Stimulated activated memory B cell treated with anti-CD40 and anti-IgM and Interleukin-4, amounts not matched to agents 10 μg/mL and 1 μg/mL and 100 μg/mL, for 72 hours (primary cell): ENCODE results near the gene CMYA5.
"Not testable (repeated sequence)": the region's sequence is repeated elsewhere in the genome, so short reads cannot be mapped to it uniquely, and the experiment has no call there.

Experiments
- ATAC-seq: fragments of 150-1000 bp; cut with Tn5 transposase; 2 replicates; pipeline ENCODE4 v1.10.0; 2021
- H3K27ac Mint-ChIP-seq: one replicate; pipeline ENCODE4 v1.8.0; 2022; ENCODE audit warnings: mild to moderate bottlenecking, mixed read lengths
- H3K27me3 Mint-ChIP-seq: one replicate; pipeline ENCODE4 v1.8.0; 2022; ENCODE audit warnings: mixed read lengths
- H3K36me3 Mint-ChIP-seq: one replicate; pipeline ENCODE4 v1.8.0; 2022; ENCODE audit warnings: mixed read lengths
- H3K4me1 Mint-ChIP-seq: one replicate; pipeline ENCODE4 v1.8.0; 2022; ENCODE audit warnings: mixed read lengths
- H3K4me3 Mint-ChIP-seq: one replicate; pipeline ENCODE4 v1.8.0; 2022; ENCODE audit warnings: mild to moderate bottlenecking, moderate library complexity, mixed read lengths
- H3K9me3 Mint-ChIP-seq: one replicate; pipeline ENCODE4 v1.8.0; 2022; ENCODE audit warnings: mixed read lengths

CMYA5 gene

DNA sequence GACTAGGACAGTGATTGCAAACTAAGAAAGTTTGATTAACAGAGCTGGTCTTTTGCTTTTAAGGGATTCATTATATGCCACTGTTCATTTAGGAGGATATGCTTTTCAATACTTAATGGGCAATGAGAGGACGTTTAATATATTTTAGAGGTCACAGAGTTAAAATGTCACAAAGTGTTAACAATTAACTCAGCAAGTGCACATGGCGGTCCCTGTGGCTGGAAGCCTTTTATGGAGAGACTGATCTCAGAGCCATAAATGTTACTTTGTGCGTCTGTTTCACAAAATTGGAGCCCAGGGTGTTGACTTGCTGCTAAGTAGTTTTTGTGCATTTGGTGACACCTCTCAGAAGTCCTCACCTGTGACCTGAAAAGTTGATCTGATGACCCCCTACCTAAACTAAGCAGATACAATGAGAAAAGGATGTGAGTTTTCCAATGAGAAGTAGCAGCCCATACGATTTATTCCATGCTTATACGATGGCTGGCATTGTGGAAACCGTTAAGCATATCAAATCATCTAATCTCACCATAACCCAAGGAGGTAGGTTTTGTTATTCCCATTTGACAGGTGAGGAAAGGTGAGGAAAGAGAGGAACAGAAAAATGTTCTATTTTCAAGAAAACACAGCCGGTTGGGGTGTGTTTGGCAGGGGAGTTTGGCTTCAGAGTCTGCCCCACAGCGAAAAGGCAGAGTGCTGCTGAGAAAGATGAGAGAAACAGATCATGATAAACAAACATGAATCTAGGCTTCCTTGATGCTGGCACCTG lies 64.4 kb downstream of the CMYA5 start:
- no peak for ATAC-seq
- H3K36me3 Mint-ChIP-seq = no peaks in the 10 kb centered on the region
- no peak overlapping the region for H3K27ac Mint-ChIP-seq
- no peaks in the 10 kb centered on the region for H3K4me1 Mint-ChIP-seq
- peaks cover 38% of the 10 kb centered on the region for H3K27me3 Mint-ChIP-seq
- H3K9me3 Mint-ChIP-seq = no peaks in the 10 kb centered on the region
- H3K4me3 Mint-ChIP-seq = no peak overlapping the region

DNA sequence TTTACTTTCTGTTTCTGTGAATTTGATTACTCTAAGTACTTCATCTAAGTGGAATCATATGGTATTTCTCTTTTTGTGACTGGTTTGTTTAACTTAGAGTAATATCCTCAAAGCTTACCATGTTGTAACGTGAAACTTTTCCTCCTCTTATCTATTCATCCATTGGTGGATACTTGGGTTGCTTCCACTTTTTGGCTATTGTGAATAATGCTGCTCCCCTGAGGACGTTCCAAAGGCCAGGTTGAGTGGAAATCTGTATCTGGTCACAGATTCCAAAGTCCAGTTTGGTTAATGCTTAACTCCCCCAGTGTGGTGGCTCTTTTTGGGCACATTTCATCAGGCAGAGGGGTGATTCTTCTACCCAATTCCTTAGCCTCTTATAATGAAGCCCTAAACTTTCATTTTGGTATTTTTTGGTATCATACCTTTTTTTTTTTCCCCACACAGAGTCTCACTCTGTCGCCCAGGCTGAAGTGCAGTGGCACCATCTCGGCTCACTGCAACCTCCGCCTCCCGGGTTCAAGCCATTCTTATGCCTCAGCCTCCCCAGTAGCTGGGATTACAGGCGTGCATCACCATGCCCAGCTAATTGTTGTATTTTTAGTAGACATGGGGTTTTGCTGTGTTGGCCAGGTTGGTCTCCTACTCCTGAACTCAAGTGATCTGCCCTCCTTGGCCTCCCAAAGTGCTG lies 65.4 kb downstream of the CMYA5 start:
- H3K27me3 Mint-ChIP-seq = peaks cover 38% of the 10 kb centered on the region
- ATAC-seq = no peak
- H3K4me3 Mint-ChIP-seq = no peak overlapping the region
- no peaks in the 10 kb centered on the region for H3K4me1 Mint-ChIP-seq
- H3K36me3 Mint-ChIP-seq = no peaks in the 10 kb centered on the region
- H3K9me3 Mint-ChIP-seq = no peaks in the 10 kb centered on the region
- H3K27ac Mint-ChIP-seq = no peak overlapping the region

DNA sequence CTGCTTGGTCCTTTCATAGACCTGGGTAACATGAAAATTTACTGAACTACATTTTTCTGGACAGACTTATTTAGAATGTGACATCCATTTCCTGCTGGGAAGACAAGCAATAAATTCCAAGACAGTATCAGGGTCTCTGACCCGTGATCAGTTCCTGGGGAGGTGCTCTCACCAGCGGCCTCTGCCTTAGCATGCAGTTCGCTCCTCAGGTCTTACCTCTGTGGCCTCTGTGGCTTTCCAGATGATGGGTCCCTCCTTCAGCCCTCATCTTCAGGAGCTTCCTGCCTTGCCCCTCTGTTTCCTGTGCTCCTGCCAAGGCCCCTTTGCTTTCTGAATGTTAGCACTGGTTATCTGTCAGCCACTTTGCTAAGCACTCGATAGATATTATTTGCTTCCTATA lies 66.4 kb downstream of the CMYA5 start:
- Mint-ChIP-seq H3K36me3 (no peaks in the 10 kb centered on the region), H3K9me3 (no peaks in the 10 kb centered on the region), H3K4me1 (no peaks in the 10 kb centered on the region), H3K4me3 (no peak overlapping the region), H3K27ac (no peak overlapping the region), H3K27me3 (peaks cover 33% of the 10 kb centered on the region)
- ATAC-seq = no peak

DNA sequence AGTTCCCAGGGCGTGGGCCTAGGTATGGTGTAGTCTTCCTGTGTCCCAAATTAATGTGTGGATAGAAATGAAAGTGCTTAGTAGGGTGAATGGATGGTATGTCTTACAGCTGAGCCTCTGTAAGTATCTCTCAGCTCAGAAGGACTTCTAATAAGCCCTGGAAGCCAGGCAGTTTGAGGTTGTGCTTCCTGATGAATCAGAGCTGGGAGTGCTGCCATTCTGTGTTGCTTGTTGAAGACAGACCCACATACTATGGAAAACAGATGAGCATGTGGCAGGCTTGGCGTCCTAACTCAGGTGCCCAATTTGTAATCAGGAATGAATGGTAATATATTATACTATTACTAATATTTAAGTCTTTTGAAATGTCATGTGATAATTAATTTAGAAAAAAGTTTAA lies 69.8 kb downstream of the CMYA5 start:
- ATAC-seq = no peak
- no peaks in the 10 kb centered on the region for H3K36me3 Mint-ChIP-seq

DNA sequence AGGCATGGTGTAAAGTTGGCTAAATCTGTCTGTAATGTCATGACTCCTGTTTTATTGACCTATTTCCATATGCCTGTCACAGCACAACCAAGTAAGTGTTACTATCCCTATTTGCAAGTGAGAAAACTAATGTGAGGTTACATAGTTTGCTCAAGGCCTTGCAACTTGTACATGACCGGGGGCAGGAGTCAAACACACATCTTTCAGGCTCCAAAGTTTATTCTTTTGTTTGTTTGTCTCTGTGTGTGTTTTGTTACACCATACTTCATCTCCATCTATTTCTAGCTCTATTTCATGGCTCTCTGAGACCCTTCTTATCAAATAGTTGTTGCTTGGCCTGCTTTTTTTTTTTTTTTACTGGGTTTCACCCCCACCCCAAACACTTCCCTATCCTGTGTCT lies 70.2 kb downstream of the CMYA5 start:
- H3K4me1 Mint-ChIP-seq = no peaks in the 10 kb centered on the region
- H3K9me3 Mint-ChIP-seq = no peaks in the 10 kb centered on the region
- H3K36me3 Mint-ChIP-seq = no peaks in the 10 kb centered on the region

More for the DNA sequence above, 69.8 kb downstream of the CMYA5 start:
- Mint-ChIP-seq H3K27me3 (peaks cover 10% of the 10 kb centered on the region), H3K4me1 (no peaks in the 10 kb centered on the region), H3K27ac (no peak overlapping the region), H3K4me3 (no peak overlapping the region), H3K9me3 (no peaks in the 10 kb centered on the region)

DNA sequence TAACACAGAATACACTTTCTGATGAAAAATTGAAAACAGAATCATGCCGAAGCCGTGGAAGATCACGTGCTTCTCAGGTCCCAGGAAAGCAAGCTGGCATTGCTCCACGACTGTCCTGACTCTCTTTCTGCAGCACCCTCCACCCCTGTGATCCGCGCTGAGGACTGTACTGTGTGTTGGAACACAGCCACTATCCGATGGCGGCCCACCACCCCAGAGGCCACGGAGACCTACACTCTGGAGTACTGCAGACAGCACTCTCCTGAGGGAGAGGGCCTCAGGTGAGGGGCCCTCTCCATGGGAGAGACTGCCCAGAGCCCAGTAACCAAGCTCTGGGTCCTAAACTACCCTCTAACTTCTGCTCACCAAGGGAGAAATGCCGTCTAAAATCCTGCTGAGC lies 73.3 kb downstream of the CMYA5 start:
- no peak overlapping the region for H3K27ac Mint-ChIP-seq
- no peak overlapping the region for H3K4me3 Mint-ChIP-seq

More for the DNA sequence above, 70.2 kb downstream of the CMYA5 start:
- peaks cover 6% of the 10 kb centered on the region for H3K27me3 Mint-ChIP-seq
- no peak for ATAC-seq
- no peak overlapping the region for H3K27ac Mint-ChIP-seq
- no peak overlapping the region for H3K4me3 Mint-ChIP-seq

DNA sequence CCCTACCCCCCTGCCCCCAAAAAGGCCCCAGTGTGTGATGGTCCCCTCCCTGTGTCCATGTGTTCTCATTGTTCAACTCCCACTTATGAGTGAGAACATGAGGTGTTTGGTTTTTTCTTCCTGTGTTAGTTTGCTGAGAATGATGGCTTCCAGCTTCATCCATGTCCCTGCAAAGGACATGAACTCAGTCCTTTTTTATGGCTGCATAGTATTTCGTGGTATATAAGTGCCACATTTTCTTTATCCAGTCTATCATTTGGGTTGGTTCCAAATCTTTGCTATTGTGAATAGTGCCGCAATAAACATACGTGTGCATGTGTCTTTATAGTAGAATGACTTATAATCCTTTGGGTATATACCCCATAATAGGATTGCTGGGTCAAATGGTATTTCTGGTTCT lies 74.5 kb downstream of the CMYA5 start:
- H3K27me3 Mint-ChIP-seq, H3K36me3 Mint-ChIP-seq, H3K27ac Mint-ChIP-seq: not testable (repeated sequence)

More for the DNA sequence above, 73.3 kb downstream of the CMYA5 start:
- Mint-ChIP-seq H3K4me1 (no peaks in the 10 kb centered on the region), H3K36me3 (no peaks in the 10 kb centered on the region), H3K9me3 (peaks cover 3% of the 10 kb centered on the region), H3K27me3 (no peaks in the 10 kb centered on the region)
- ATAC-seq = no peak

DNA sequence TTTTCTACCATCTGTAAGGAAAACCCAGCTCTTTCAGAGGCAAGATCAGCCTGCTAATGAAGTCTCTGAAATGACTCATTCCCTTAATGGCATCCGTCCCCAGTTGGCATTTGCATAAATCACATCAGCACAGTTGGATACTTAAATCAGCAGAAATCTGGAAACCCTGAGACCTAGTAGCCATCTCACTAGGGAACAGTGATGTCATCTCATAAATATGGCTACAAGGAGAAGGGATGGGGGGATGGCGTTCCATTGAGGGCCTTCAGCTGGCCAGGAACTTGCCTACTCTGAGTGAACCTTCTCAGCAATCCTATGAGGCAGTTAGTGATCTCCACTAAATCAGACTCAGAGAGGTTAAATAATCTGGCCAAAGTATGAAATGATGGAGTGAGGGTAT lies 81.8 kb downstream of the CMYA5 start:
- Mint-ChIP-seq H3K4me3 (no peak overlapping the region), H3K9me3 (peaks cover 8% of the 10 kb centered on the region), H3K27ac (no peak overlapping the region), H3K36me3 (no peaks in the 10 kb centered on the region), H3K4me1 (no peaks in the 10 kb centered on the region), H3K27me3 (peaks cover 9% of the 10 kb centered on the region)
- ATAC-seq = no peak

More for the DNA sequence above, 74.5 kb downstream of the CMYA5 start:
- H3K4me3 Mint-ChIP-seq, ATAC-seq, H3K4me1 Mint-ChIP-seq, H3K9me3 Mint-ChIP-seq: not testable (repeated sequence)

DNA sequence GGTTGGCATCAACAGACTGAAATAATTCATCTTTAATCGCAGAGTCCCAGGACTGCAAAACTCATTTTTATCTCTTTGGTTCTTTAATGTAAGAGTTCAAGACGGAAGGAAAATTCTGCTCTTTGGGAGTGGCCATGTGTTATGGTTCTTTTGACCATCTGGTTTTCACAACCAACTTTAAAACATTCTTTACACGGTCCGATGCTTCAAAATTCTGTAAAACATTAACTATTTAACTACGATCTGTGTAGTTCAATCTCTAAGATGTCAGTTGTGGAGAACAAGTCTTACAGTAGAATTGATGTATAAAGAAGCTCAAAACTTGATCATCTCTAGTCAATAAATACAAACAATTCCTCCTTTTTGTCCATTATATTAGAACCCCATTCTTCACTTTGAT lies 83.0 kb downstream of the CMYA5 start:
- H3K27me3 Mint-ChIP-seq = peaks cover 9% of the 10 kb centered on the region
- no peak overlapping the region for H3K27ac Mint-ChIP-seq
- peaks cover 4% of the 10 kb centered on the region for H3K9me3 Mint-ChIP-seq
- H3K4me3 Mint-ChIP-seq = no peak overlapping the region
- H3K36me3 Mint-ChIP-seq = no peaks in the 10 kb centered on the region
- no peaks in the 10 kb centered on the region for H3K4me1 Mint-ChIP-seq
- ATAC-seq = no peak

DNA sequence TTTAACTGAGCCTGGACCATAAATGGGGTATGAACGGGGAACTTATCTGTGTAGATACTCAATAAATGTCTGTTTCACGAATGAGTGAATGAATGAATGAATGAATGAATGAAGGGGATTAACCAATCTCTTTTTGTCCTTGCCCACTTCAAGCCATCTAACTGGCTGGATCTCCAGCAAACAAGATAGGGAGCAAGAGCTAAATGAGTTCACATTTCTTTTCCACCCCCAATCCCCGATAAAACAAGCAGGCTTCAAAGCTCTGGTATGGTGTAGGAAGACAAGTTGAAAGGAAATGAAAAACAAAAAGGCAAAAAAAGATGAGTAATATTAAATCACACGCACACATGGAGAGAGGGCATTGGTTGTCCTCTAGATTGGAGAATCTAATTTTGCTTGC lies 84.0 kb downstream of the CMYA5 start:
- no peak for ATAC-seq
- Mint-ChIP-seq H3K9me3 (peaks cover 4% of the 10 kb centered on the region), H3K4me3 (no peak overlapping the region), H3K27ac (no peak overlapping the region), H3K4me1 (no peaks in the 10 kb centered on the region), H3K36me3 (no peaks in the 10 kb centered on the region), H3K27me3 (peaks cover 8% of the 10 kb centered on the region)

DNA sequence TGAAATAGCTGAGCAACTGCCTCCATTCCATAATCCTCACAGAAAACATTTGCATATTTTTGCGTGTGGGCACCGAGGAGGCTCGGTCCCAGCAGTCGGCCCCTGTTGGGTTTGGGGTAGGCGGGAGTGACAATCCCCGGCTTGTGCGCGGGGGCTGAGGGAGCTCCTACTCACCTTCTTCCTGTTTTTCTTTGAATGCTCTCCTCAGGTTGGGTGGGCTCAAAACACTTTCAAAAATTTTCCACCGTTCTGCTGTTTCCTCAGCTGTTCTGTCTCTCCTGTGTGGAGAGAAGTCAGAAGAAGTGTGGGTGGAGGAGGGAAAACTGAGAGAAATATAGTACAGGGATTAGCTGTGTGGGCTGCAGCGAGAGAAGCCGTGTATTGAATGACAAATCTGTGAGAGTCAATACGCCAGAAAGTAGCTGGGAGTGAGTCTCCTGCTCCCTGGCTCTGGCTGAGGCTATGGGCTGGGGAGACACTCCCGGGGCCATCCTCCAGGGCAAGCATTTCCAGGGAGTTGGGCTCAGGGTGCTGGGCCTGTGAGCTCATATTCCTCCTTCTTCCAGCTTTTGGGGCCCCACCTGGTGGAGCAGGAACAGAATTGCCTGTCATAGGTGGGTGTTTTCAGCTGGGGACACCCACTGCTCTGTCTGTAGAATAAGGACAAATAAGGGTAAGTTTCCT lies 84.7 kb downstream of the CMYA5 start:
- Mint-ChIP-seq H3K27ac (no peak overlapping the region), H3K9me3 (no peaks in the 10 kb centered on the region), H3K4me1 (no peaks in the 10 kb centered on the region), H3K4me3 (no peak overlapping the region), H3K36me3 (no peaks in the 10 kb centered on the region), H3K27me3 (peaks cover under 1% of the 10 kb centered on the region)
- no peak for ATAC-seq

DNA sequence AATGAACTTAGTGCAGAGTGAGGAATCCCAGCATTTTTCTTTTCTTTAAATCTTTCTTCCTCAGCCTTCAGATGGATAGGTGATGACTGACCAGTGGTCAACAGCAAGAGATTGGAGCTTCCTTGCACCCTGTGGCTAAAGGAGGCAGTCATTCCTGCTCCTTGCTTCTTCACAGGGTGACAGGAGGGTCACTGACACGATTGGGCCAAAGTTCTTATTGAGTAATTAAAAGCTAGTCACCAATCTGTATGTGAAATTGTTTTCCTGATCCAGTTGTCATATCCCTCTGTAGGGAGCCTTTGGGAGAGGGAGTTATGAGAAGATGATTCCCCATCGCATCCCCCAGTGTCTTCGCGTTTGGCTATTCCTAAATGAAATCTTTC lies 85.2 kb downstream of the CMYA5 start:
- H3K4me3 Mint-ChIP-seq = no peak overlapping the region
- H3K9me3 Mint-ChIP-seq = no peaks in the 10 kb centered on the region
- no peak overlapping the region for H3K27ac Mint-ChIP-seq
- H3K36me3 Mint-ChIP-seq = no peaks in the 10 kb centered on the region
- ATAC-seq = no peak
- H3K4me1 Mint-ChIP-seq = no peaks in the 10 kb centered on the region
- no peaks in the 10 kb centered on the region for H3K27me3 Mint-ChIP-seq

DNA sequence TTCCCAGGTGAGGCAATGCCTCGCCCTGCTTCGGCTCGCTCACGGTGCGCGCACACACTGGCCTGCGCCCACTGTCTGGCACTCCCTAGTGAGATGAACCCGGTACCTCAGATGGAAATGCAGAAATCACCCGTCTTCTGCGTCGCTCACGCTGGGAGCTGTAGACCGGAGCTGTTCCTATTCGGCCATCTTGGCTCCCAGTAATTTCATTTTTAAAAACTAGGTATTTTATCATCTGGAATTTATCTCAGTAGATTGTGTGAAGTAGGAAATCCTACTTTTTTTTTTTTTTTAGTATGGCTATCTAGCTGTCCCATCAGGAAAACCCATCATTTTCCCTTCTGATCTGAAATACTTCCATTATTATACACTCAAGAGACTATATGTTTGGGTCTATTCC lies 95.1 kb downstream of the CMYA5 start:
- H3K27ac Mint-ChIP-seq, H3K27me3 Mint-ChIP-seq, H3K9me3 Mint-ChIP-seq, H3K4me1 Mint-ChIP-seq, ATAC-seq, H3K4me3 Mint-ChIP-seq, H3K36me3 Mint-ChIP-seq: not testable (repeated sequence)

DNA sequence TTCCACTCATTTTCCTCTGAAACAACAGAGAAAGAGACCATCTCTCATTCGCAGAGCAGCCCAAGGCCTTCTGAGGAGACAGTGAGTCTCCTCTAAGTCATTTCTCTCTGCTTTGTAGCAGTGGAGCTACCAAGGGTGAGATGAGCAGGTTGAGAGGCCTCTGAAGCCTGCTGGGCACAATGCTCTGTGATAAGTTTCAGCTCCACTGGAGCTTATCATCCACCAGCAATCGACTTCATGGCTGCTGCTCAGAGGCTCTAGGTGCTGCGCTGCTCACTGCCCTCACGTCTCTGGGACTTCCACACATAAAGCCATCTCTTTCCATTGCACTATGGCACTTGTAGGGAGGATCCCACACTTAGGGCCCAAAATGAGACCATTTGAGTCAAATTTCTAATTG lies 96.3 kb downstream of the CMYA5 start:
- no peaks in the 10 kb centered on the region for H3K36me3 Mint-ChIP-seq
- no peaks in the 10 kb centered on the region for H3K9me3 Mint-ChIP-seq
- H3K4me3 Mint-ChIP-seq = no peak overlapping the region
- ATAC-seq = no peak
- H3K27me3 Mint-ChIP-seq = peaks cover 21% of the 10 kb centered on the region
- no peaks in the 10 kb centered on the region for H3K4me1 Mint-ChIP-seq
- no peak overlapping the region for H3K27ac Mint-ChIP-seq

DNA sequence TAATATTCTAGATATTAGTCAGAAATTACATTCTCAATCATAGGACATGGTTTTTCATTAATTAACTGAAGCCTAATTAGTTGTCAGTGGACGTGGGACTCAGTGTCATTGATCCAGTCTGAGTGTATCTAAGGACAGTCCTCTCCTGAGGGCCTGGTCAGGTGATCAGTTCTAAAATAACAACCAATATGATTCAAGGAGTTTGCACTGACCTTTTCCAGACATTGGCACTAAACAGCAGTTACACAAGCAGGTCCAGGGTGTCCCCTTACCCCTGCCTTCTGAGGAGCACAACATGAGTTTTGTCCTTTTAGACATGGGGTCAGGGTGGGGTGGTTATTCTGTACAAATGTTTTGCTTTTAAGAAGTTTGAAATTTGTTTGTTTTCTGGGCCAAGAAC lies 97.8 kb downstream of the CMYA5 start:
- Mint-ChIP-seq H3K27ac (no peak overlapping the region), H3K36me3 (no peaks in the 10 kb centered on the region), H3K4me3 (no peak overlapping the region), H3K9me3 (no peaks in the 10 kb centered on the region), H3K27me3 (peaks cover 24% of the 10 kb centered on the region), H3K4me1 (no peaks in the 10 kb centered on the region)
- no peak for ATAC-seq

DNA sequence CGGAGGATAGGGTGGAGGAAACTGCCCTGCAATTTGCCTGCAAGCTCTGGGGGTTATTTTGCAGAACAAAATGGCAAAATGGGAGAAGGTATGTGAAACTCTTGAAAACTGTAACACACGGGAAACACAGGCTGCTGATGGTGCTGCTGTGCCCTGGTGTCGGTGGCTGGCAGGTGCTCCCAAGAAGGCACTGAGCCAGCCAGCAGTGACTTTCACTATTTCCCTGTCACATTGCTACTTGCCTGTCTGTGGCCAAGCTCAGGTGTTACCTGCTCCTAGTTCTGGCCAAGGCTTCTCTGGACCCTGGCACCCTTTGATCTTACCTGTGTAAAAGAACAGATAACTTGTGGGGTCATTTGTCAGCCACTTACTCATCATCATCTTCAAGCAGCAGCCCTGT lies 102.2 kb downstream of the CMYA5 start:
- no peaks in the 10 kb centered on the region for H3K9me3 Mint-ChIP-seq
- H3K4me3 Mint-ChIP-seq = no peak overlapping the region
- H3K36me3 Mint-ChIP-seq = no peaks in the 10 kb centered on the region
- H3K4me1 Mint-ChIP-seq = no peaks in the 10 kb centered on the region
- no peak overlapping the region for H3K27ac Mint-ChIP-seq
- no peak for ATAC-seq
- peaks cover 34% of the 10 kb centered on the region for H3K27me3 Mint-ChIP-seq
